ENCODE results near the gene MYO18B. TPM values are rescaled to one million over a fixed set of nuclear protein-coding genes. Genes with fewer than 3 reads are reported as not detected.

Gene MYO18B
- total RNA-seq, 1 experiment from 2014 or later, result 0.05 TPM

- DNase-seq (ENCODE audit: extremely low read depth, low read depth), result no peak
Measured at GRCh38 chr22:25890651-25891050, 148.7 kb downstream of the MYO18B start.

GRCh38 chr22:25892678-25893077 is 150.7 kb downstream of the MYO18B start:
- no peak for DNase-seq (ENCODE audit: extremely low read depth, low read depth)

- DNase-seq (ENCODE audit: extremely low read depth, low read depth), result no peak
Measured at GRCh38 chr22:25895678-25896077, 153.7 kb downstream of the MYO18B start.

GRCh38 chr22:25896098-25896497 is 154.1 kb downstream of the MYO18B start:
- DNase-seq (ENCODE audit: extremely low read depth, low read depth), result no peak

GRCh38 chr22:25896592-25896991 is 154.6 kb downstream of the MYO18B start:
- no peak for DNase-seq (ENCODE audit: extremely low read depth, low read depth)

- DNase-seq (ENCODE audit: extremely low read depth, low read depth), result no peak
Measured at GRCh38 chr22:25898707-25899365, 156.8 kb downstream of the MYO18B start.

- DNase-seq (ENCODE audit: extremely low read depth, low read depth), result no peak
Measured at GRCh38 chr22:25899566-25899965, 157.6 kb downstream of the MYO18B start.

GRCh38 chr22:25900390-25900789 is 158.4 kb downstream of the MYO18B start:
- no peak for DNase-seq (ENCODE audit: extremely low read depth, low read depth)

GRCh38 chr22:25900880-25901279 is 158.9 kb downstream of the MYO18B start:
- DNase-seq (ENCODE audit: extremely low read depth, low read depth), result no peak

- no peak for DNase-seq (ENCODE audit: extremely low read depth, low read depth)
Measured at GRCh38 chr22:25902402-25902801, 160.4 kb downstream of the MYO18B start.

GRCh38 chr22:25903294-25903693 is 161.3 kb downstream of the MYO18B start:
- no peak for DNase-seq (ENCODE audit: extremely low read depth, low read depth)

GRCh38 chr22:25908212-25908611 is 166.2 kb downstream of the MYO18B start:
- DNase-seq (ENCODE audit: extremely low read depth, low read depth), result no peak

GRCh38 chr22:25908755-25909154 is 166.8 kb downstream of the MYO18B start:
- DNase-seq (ENCODE audit: extremely low read depth, low read depth), result no peak

GRCh38 chr22:25909614-25910387 is 167.8 kb downstream of the MYO18B start:
- no peak for DNase-seq (ENCODE audit: extremely low read depth, low read depth)

GRCh38 chr22:25911243-25911972 is 169.4 kb downstream of the MYO18B start:
- no peak for DNase-seq (ENCODE audit: extremely low read depth, low read depth)

- DNase-seq (ENCODE audit: extremely low read depth, low read depth), result no peak
Measured at GRCh38 chr22:25919452-25919851, 177.5 kb downstream of the MYO18B start.

- DNase-seq (ENCODE audit: extremely low read depth, low read depth), result no peak
Measured at GRCh38 chr22:25922141-25922540, 180.2 kb downstream of the MYO18B start.

- no peak for DNase-seq (ENCODE audit: extremely low read depth, low read depth)
Measured at GRCh38 chr22:25923914-25924313, 181.9 kb downstream of the MYO18B start.

- DNase-seq (ENCODE audit: extremely low read depth, low read depth), result no peak
Measured at GRCh38 chr22:25928038-25928437, 186.1 kb downstream of the MYO18B start.

GRCh38 chr22:25929321-25929878 is 187.4 kb downstream of the MYO18B start:
- no peak for DNase-seq (ENCODE audit: extremely low read depth, low read depth)

GRCh38 chr22:25930083-25930482 is 188.1 kb downstream of the MYO18B start:
- no peak for DNase-seq (ENCODE audit: extremely low read depth, low read depth)
